GM13977 (cell line): ENCODE data around the gene ANK2.

Experiments used
- DNase-seq: peaks from one replicate; pipeline ENCODE4 v3.0.0; 2012; ENCODE audit warnings: low spot score
- in situ Hi-C: fragments of 300-500 bp; cut with MboI; formaldehyde crosslinking; loops from one replicate; pipeline ENCODE4 v1.12.0; 2022; ENCODE audit warnings: low sequenced_read_pairs, low pct_unique_long_range_greater_than_20kb, mixed read lengths, inconsistent platforms; ENCODE audit not compliant: unreplicated experiment
- TF ChIP-seq, protein P1 (sequence below): IDR thresholded peaks from 2 replicates; pipeline ENCODE4 v1.5.1; 2012; ENCODE audit warnings: mild to moderate bottlenecking, control low read depth; ENCODE audit not compliant: insufficient read depth; ENCODE audit errors: extremely low read depth, missing control alignments

ANK2 gene

GRCh38 chr4:113186913-113187312, 137.5 kb downstream of the ANK2 start:
- in situ Hi-C loops = no loop called here
- TF ChIP-seq, protein P1, sequence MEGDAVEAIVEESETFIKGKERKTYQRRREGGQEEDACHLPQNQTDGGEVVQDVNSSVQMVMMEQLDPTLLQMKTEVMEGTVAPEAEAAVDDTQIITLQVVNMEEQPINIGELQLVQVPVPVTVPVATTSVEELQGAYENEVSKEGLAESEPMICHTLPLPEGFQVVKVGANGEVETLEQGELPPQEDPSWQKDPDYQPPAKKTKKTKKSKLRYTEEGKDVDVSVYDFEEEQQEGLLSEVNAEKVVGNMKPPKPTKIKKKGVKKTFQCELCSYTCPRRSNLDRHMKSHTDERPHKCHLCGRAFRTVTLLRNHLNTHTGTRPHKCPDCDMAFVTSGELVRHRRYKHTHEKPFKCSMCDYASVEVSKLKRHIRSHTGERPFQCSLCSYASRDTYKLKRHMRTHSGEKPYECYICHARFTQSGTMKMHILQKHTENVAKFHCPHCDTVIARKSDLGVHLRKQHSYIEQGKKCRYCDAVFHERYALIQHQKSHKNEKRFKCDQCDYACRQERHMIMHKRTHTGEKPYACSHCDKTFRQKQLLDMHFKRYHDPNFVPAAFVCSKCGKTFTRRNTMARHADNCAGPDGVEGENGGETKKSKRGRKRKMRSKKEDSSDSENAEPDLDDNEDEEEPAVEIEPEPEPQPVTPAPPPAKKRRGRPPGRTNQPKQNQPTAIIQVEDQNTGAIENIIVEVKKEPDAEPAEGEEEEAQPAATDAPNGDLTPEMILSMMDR = no peak
- DNase-seq = no peak

- DNase-seq = no peak
- in situ Hi-C loops = no loop called here
- TF ChIP-seq, protein P1 = no peak
These were observed 137.9 kb downstream of the ANK2 start for GRCh38 chr4:113187358-113187757.

GRCh38 chr4:113189546-113189945, 140.1 kb downstream of the ANK2 start:
- no peak for DNase-seq
- TF ChIP-seq, protein P1 = no peak
- in situ Hi-C loops = no loop called here

DNA sequence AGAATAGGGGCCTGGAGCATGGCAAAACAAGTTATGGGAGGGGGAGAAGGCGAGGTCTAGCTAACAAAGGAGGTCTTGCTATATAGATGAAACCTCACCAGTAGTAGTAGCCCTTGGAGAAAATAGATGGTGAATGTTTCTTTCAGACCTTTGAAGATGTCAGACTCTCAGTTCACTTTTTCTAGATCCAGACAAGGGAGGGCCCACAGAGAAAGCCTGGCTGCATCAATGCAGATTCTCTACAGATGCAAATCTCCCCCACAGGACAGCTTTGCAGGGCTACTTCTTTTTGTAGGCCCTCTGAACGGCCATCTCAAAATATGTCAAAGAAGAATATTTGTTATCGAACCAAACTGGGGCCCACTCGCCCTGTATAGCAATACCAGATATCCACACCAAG, 159.7 kb downstream of the ANK2 start:
- TF ChIP-seq, protein P1 = no peak
- in situ Hi-C loops = no loop called here
- no peak for DNase-seq

- in situ Hi-C loops = no loop called here
- no peak for DNase-seq
- TF ChIP-seq, protein P1 = no peak
These were observed 160.3 kb downstream of the ANK2 start for GRCh38 chr4:113209652-113210320.

GRCh38 chr4:113212613-113213012, 163.2 kb downstream of the ANK2 start:
- in situ Hi-C loops = no loop called here
- no peak for DNase-seq
- TF ChIP-seq, protein P1 = no peak
